HCT116 (cell line): ENCODE data around the gene ZBTB33. TPM values are rescaled to one million over a fixed set of nuclear protein-coding genes. Genes with fewer than 3 reads are reported as not detected.

Source experiments
- ATAC-seq: fragments of 200-7000 bp; cut with Tn5 transposase; 2 replicates; pipeline ENCODE4 v1.9.1; 2020; ENCODE audit warnings: mild to moderate bottlenecking, moderate library complexity
- BruUV-seq: library from RNA; stranded (reverse); fragments of 400-500 nt; replicated peaks from 2 replicates; lab custom pipeline; 2021; lab: Mats Ljungman, UMichigan
- CTCF ChIA-PET: fragments of 300-600 bp; sonication (Branson Sonifier 250); formaldehyde crosslinking; loops from one replicate; lab custom pipeline; 2021; ENCODE audit warnings: antibody characterized with exemption; lab: Charles Lee
- POLR2A ChIA-PET: fragments of 300-600, 350-600 bp; sonication (Branson Sonifier 250); formaldehyde crosslinking; loops from one replicate; lab custom pipeline; 2021; ENCODE audit warnings: antibody characterized with exemption; lab: Charles Lee
- RAD21 ChIA-PET, 2 experiments: fragments of 300-600 bp; sonication (Branson Sonifier 250); formaldehyde crosslinking; loops; one replicate each; lab custom pipeline; 2023; ENCODE audit warnings: low total read pairs in 2 of 2; ENCODE audit not compliant: uncharacterized antibody in 2 of 2, unreplicated experiment in 2 of 2, low non-redundant PET in 1 of 2; lab: Charles Lee
- DNase-seq: peaks from one replicate; pipeline ENCODE4 v3.0.0-alpha.2; 2010; ENCODE audit warnings: low read depth, low spot score
- H2AFZ ChIP-seq: fragments of 200-600 bp; shearing (Covaris generic), sonication (generic); 2 replicates; pipeline ENCODE4 v1.6.1; 2017; ENCODE audit warnings: low read depth, mixed run types, mixed read lengths, antibody characterized with exemption, low read length; ENCODE audit not compliant: poor library complexity, severe bottlenecking
- H3K27ac ChIP-seq: 2 replicates; pipeline ENCODE4 v1.5.1; 2012; ENCODE audit warnings: low read depth, low read length
- H3K27me3 ChIP-seq: fragments of 200-600 bp; sonication (generic); 2 replicates; pipeline ENCODE4 v1.6.1; 2016; ENCODE audit warnings: mixed run types, low read length, mixed read lengths; ENCODE audit not compliant: insufficient read depth
- H3K36me3 ChIP-seq, 2 experiments: fragments of 200-500 bp in 1 of 2; fragments of 200-600 bp in 1 of 2; sonication (Bioruptor generic) in 1 of 2; sonication (generic) in 1 of 2; 2 replicates each; pipeline versions ENCODE4 v1.5.1 to v1.6.1; 2014 to 2016; ENCODE audit warnings: low read length in 2 of 2, inconsistent platforms in 1 of 2, mixed read lengths in 1 of 2, mixed run types in 1 of 2; ENCODE audit not compliant: insufficient read depth in 2 of 2, control insufficient read depth in 1 of 2
- H3K4me1 ChIP-seq, 2 experiments: fragments of 200-600 bp in 1 of 2; sonication (generic) in 1 of 2; 2 replicates each; pipeline versions ENCODE4 v1.5.1 to v1.6.1; 2012 to 2017; ENCODE audit warnings: low read length in 2 of 2, inconsistent platforms in 1 of 2, mild to moderate bottlenecking in 1 of 2, mixed read lengths in 1 of 2, mixed run types in 1 of 2, moderate library complexity in 1 of 2; ENCODE audit not compliant: insufficient read depth in 2 of 2, control insufficient read depth in 1 of 2
- H3K4me2 ChIP-seq: fragments of 200-600 bp; sonication (generic); 2 replicates; pipeline ENCODE4 v1.6.1; 2017; ENCODE audit warnings: mixed run types, low read length, mixed read lengths
- H3K4me3 ChIP-seq, 2 experiments: fragments of 200-600 bp in 1 of 2; sonication (generic) in 1 of 2; replicated peaks in 1 of 2; 2 replicates each; pipeline ENCODE4 v1.5.1; 2011 to 2016; ENCODE audit warnings: low read length in 2 of 2, control low read depth in 1 of 2, low read depth in 1 of 2, mild to moderate bottlenecking in 1 of 2, mixed read lengths in 1 of 2, mixed run types in 1 of 2
- H3K79me2 ChIP-seq: fragments of 200-600 bp; sonication (generic); 2 replicates; pipeline ENCODE4 v1.6.1; 2017; ENCODE audit warnings: mild to moderate bottlenecking, mixed run types, low read length, moderate library complexity, mixed read lengths; ENCODE audit not compliant: insufficient read depth
- H3K9ac ChIP-seq: fragments of 200-600 bp; sonication (generic); 2 replicates; pipeline ENCODE4 v1.6.1; 2016; ENCODE audit warnings: low read length, mixed read lengths
- H3K9me2 ChIP-seq: fragments of 200-600 bp; sonication (generic), shearing (Covaris generic); 2 replicates; pipeline ENCODE4 v1.6.1; 2017; ENCODE audit warnings: mixed run types, mild to moderate bottlenecking, moderate library complexity; ENCODE audit not compliant: insufficient read depth
- H3K9me3 ChIP-seq, 2 experiments: fragments of 200-500 bp in 1 of 2; fragments of 200-600 bp in 1 of 2; sonication (Bioruptor generic) in 1 of 2; sonication (generic) in 1 of 2; 2 replicates each; pipeline ENCODE4 v1.6.1; 2014 to 2017; ENCODE audit warnings: low read length in 2 of 2, mixed read lengths in 2 of 2, inconsistent platforms in 1 of 2, low read depth in 1 of 2, mild to moderate bottlenecking in 1 of 2, mixed run types in 1 of 2, moderate library complexity in 1 of 2; ENCODE audit not compliant: control insufficient read depth in 1 of 2, insufficient read depth in 1 of 2
- H4K20me1 ChIP-seq: fragments of 200-600 bp; sonication (generic), shearing (Covaris generic); 2 replicates; pipeline ENCODE4 v1.6.1; 2017; ENCODE audit warnings: mixed run types, mild to moderate bottlenecking, moderate library complexity; ENCODE audit not compliant: insufficient read depth
- CEBPB ChIP-seq: IDR thresholded peaks from 2 replicates; pipeline ENCODE4 v1.6.1; 2012; ENCODE audit warnings: low read depth
- EGR1 ChIP-seq: IDR thresholded peaks from 2 replicates; pipeline ENCODE4 v1.6.1; 2012; ENCODE audit warnings: low read depth
- ELF1 ChIP-seq: IDR thresholded peaks from 2 replicates; pipeline ENCODE4 v1.6.1; 2012; ENCODE audit warnings: low read depth, borderline replicate concordance
- EZH2phosphoT487 ChIP-seq: fragments of 200-600 bp; IDR thresholded peaks from 2 replicates; pipeline ENCODE4 v1.6.1; 2018; ENCODE audit warnings: antibody characterized with exemption, borderline replicate concordance
- FOSL1 ChIP-seq: IDR thresholded peaks from 2 replicates; pipeline ENCODE4 v1.6.1; 2012; ENCODE audit warnings: low read depth
- JUND ChIP-seq: IDR thresholded peaks from 2 replicates; pipeline ENCODE4 v1.6.1; 2012
- POLR2A ChIP-seq: IDR thresholded peaks from 2 replicates; pipeline ENCODE4 v1.7.0; 2011; ENCODE audit warnings: borderline replicate concordance; ENCODE audit not compliant: insufficient read depth, insufficient read length; ENCODE audit errors: extremely low read depth
- SIN3A ChIP-seq: IDR thresholded peaks from 2 replicates; pipeline ENCODE4 v1.6.1; 2012; ENCODE audit warnings: low read depth
- SRF ChIP-seq: IDR thresholded peaks from 2 replicates; pipeline ENCODE4 v1.6.1; 2012; ENCODE audit warnings: low read depth
- TCF7L2 ChIP-seq: IDR thresholded peaks from 2 replicates; pipeline ENCODE4 v1.7.0; 2011; ENCODE audit warnings: borderline replicate concordance, inconsistent platforms; ENCODE audit not compliant: insufficient read depth, insufficient read length; ENCODE audit errors: extremely low read depth
- YY1 ChIP-seq: IDR thresholded peaks from 2 replicates; pipeline ENCODE4 v1.6.1; 2011; ENCODE audit warnings: low read length, low read depth, moderate library complexity, mild to moderate bottlenecking; ENCODE audit not compliant: insufficient replicate concordance; ENCODE audit errors: extremely low read depth
- ZBTB33 ChIP-seq: IDR thresholded peaks from 2 replicates; pipeline ENCODE4 v1.6.1; 2011; ENCODE audit warnings: mild to moderate bottlenecking, low read length, moderate library complexity; ENCODE audit not compliant: insufficient replicate concordance; ENCODE audit errors: extremely low read depth
- ZFX ChIP-seq: fragments of 450-650 bp; IDR thresholded peaks from 2 replicates; pipeline ENCODE4 v1.6.1; 2017
- ZNF274 ChIP-seq: fragments of 200-500 bp; sonication (Bioruptor generic); IDR thresholded peaks from 2 replicates; pipeline ENCODE4 v1.6.1; 2014; ENCODE audit warnings: mild to moderate bottlenecking, low read depth, low read length, inconsistent platforms
- intact Hi-C: fragments of 100-400 bp; cut with micrococcal nuclease; formaldehyde crosslinking; loops from 2 replicates; pipeline ENCODE4 v1.10.0; 2022
- total RNA-seq: library from RNA; stranded (reverse); gene quantifications from one replicate; pipeline ENCODE4 v1.2.1, GENCODE V29; 2021; ENCODE audit not compliant: unreplicated experiment

Gene ZBTB33
- total RNA-seq, 1 experiment from 2014 or later, result 12.3 TPM

- RAD21 ChIA-PET, result no interaction called here
- POLR2A ChIA-PET, result no interaction called here
- Histone ChIP-seq H3K9me3 (no peaks in the 10 kb centered on the region), H3K79me2 (no peaks in the 10 kb centered on the region), H3K27ac (no peak overlapping the region), H3K9me2 (no peaks in the 10 kb centered on the region), H3K36me3 (no peaks in the 10 kb centered on the region), H3K4me1 (no peaks in the 10 kb centered on the region), H4K20me1 (no peaks in the 10 kb centered on the region), H3K4me2 (no peak overlapping the region), H2AFZ (no peak overlapping the region), H3K27me3 (no peaks in the 10 kb centered on the region), H3K9ac (no peak overlapping the region), H3K4me3 (no peak overlapping the region)
- BruUV-seq, result no TSS peak
- DNase-seq, result no peak
- ATAC-seq, result no peak
- intact Hi-C loops, result no loop called here
- TF ChIP-seq EGR1 (no peak), FOSL1 (no peak), CEBPB (no peak), SRF (no peak), EZH2phosphoT487 (no peak), SIN3A (no peak), POLR2A (no peak), TCF7L2 (no peak), JUND (no peak), ELF1 (no peak), ZFX (no peak), YY1 (no peak), ZNF274 (no peak), ZBTB33 (no peak)
- CTCF ChIA-PET, result no interaction called here
These were observed 42.4 kb downstream of the ZBTB33 start for GRCh38 chrX:120293015-120293414.
